HEK293 (cell line): ENCODE data around the gene KBTBD8.

Experiments
- CTCF ChIP-seq: fragments of 450-650 bp; formaldehyde crosslinking; IDR thresholded peaks from 2 replicates; pipeline ENCODE4 v1.5.1; 2016; ENCODE audit warnings: missing biosample characterization, missing genetic modification characterization
- SETDB1 ChIP-seq: IDR thresholded peaks from one replicate; pipeline ENCODE4 v1.6.1; 2017; ENCODE audit warnings: mild to moderate bottlenecking, low read length, moderate library complexity, mixed read lengths; ENCODE audit not compliant: insufficient read length
- ZBTB7A ChIP-seq: fragments of 450-650 bp; formaldehyde crosslinking; IDR thresholded peaks from 2 replicates; pipeline ENCODE4 v1.5.1; 2016; ENCODE audit warnings: low read depth, missing biosample characterization, missing genetic modification characterization
- ZNF548 ChIP-seq: fragments of 450-650 bp; formaldehyde crosslinking; IDR thresholded peaks from 2 replicates; pipeline ENCODE4 v1.5.1; 2016; ENCODE audit warnings: missing biosample characterization, missing genetic modification characterization
- ZNF792 ChIP-seq: fragments of 450-650 bp; formaldehyde crosslinking; IDR thresholded peaks from 2 replicates; pipeline ENCODE4 v1.5.1; 2016; ENCODE audit warnings: missing biosample characterization, missing genetic modification characterization

- no peak for TF ChIP-seq SETDB1
- TF ChIP-seq CTCF: no peak
- TF ChIP-seq ZBTB7A (tag by site-specific recombination): no peak
- no peak for TF ChIP-seq ZNF548 (tag by site-specific recombination)
- no peak for TF ChIP-seq ZNF792
Observed at GRCh38 chr3:67016522-67017080, 18.5 kb downstream of the KBTBD8 start.
